Activated naive CD8-positive, alpha-beta T cell treated with anti-CD3 and anti-CD28 coated beads, Interleukin-2, amount 50 U/mL, for 16 hours (primary cell): Measurements from ENCODE around the gene THBS2.
"Not testable (repeated sequence)": the region's sequence is repeated elsewhere in the genome, so short reads cannot be mapped to it uniquely, and the experiment has no call there.

Experiments
- DNase-seq: peaks from one replicate; pipeline ENCODE4 v3.0.0-alpha.2; 2020; ENCODE audit warnings: low read depth, low spot score

The THBS2 gene

DNA sequence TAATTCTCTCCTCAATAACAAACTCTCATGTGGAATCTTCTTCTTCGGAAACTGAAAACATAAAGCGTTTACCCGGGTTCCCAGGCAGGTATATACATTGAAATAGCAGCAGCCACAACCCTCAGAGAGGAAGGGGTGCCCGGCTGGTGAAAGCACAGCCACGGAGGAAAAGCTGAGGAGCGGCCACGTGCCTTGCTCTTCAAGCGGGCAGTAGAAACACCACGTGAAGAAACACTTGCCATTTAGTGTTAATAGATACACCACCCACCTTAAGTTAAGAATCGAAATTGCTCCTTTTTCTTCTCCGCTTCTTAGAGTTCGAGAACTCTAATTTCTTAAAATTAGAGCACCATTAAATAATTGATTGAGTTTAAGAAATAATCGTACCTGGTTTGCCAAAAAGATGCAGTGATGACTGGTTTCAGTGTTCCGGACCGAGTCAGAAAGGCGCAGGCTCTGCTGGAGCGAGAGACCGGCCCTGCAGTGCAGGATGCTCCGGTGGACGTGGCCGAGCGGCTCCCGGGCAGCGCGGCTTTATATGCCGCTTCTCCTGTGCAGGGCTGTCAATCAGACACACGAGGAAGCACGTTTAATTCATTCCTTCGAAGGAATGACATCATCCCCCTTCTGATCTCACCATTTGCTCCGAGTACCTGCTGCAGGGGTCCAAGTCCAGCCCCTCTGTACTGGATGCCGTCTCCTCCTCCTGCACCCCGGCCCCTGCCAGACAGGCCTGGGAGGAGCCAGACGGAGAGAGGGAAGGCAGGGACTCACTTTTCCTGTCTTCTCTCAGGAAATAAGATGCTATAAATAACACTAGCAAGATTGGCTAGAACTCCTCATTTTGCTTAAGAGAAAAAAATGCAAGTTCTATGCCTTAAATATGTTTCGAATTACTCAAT, at the start of gene THBS2:
Gene THBS2, minus strand, starts transcription at position 510 of the 902 bp plus-strand sequence. CDS start 3,062 bp downstream, outside the sequence.
- DNase-seq: no peak

DNA sequence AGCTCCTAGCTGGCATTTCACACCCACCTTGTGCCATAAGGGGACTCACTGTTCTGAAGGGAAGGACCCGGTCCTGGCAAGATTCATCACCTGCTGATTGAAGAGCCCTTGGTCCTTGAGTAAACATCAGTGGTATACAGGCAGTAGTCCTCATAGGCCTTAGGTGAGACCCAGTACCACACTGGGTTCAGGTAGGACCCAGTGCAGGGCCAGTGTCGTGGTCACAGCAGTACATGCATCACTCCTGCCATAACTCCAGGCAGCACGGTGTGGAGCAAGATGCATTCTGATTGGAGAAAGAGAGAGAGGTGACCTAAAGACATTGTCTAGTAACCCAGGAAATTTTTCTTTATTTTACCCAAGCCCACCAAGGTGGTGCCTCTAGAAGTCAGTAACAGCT, 49.1 kb upstream of the THBS2 start:
- DNase-seq: no peak

GRCh38 chr6:169302255-169302654, 48.6 kb upstream of the THBS2 start:
- DNase-seq: no peak

GRCh38 chr6:169300916-169301315, 47.3 kb upstream of the THBS2 start:
- no peak for DNase-seq

- DNase-seq: not testable (repeated sequence)
Observed at GRCh38 chr6:169298626-169299025, 45.0 kb upstream of the THBS2 start.

DNA sequence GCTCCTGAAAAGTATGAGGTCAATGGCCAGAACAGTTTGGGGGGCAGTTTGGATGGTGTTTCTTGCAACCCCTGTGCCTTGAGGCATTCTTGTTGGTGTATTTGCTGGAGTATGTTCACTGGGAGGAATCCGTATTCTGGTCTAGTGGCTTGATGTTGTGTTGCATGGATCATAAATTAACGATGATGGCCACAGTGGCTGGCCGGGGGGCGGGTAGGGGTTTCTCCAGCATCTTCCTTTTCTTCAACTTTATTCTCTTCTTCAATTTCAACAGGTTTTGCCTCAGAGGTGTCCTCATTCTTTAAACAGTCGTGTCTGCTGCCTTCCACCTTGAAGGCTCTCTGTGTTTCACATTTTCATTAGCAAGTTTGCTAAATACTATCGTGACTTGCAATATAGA, 43.0 kb upstream of the THBS2 start:
- DNase-seq: no peak

GRCh38 chr6:169296170-169296569, 42.5 kb upstream of the THBS2 start:
- no peak for DNase-seq

DNA sequence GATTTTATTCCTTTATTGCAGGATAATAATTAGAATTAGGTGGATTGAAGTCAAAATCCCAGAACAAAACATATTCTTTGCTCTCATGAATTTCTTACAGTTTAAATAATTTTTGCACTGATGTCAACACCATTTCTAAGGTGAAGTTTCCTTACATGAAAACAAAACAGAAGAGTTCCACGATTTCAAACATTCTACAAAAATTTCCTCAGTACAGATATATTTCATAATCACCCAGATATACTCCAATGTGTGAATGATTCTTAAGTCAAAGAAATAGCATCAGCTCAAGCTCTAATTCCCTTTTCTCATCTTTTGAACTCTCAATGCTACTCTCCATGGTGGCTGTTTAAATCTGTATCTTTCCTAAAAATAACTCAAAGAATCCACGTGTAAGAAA, 39.5 kb upstream of the THBS2 start:
- no peak for DNase-seq

- DNase-seq: no peak
Observed at GRCh38 chr6:169292338-169293124, 38.9 kb upstream of the THBS2 start.

DNA sequence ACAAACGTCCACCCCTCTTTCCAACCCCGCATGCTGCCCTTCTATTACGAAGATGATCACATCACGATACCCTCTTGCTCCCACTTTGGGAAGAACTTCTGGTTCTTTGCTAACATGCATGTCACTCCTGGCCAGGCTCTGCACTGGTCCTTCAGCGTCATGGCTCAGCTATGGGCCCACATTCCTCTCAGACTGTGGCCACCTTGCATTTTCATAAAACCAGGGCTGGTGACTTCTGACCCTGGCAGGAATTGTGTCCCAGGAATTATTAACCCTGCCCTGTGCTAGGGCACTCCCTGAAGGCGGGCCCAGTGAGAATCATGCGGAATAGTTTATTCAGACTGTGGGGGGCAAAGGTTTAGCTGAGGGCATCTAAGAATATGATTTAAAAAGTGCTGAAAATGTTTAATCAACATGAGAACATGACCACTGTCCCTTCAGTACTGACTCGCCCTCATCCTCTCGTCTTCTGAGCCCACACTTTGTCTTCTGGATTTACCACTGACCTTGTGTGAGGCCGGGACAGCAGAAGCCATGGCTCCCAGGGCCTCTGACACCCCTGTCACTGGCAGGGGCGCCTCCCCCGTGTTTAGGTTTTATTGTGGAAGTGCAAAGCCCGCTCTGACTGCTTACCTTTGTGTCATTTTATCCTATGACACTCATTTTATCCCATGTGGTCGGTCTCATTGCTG, 38.1 kb upstream of the THBS2 start:
- DNase-seq: no peak

GRCh38 chr6:169291148-169291547, 37.5 kb upstream of the THBS2 start:
- DNase-seq: no peak

- DNase-seq: no peak
Observed at GRCh38 chr6:169289619-169290339, 36.1 kb upstream of the THBS2 start.

DNA sequence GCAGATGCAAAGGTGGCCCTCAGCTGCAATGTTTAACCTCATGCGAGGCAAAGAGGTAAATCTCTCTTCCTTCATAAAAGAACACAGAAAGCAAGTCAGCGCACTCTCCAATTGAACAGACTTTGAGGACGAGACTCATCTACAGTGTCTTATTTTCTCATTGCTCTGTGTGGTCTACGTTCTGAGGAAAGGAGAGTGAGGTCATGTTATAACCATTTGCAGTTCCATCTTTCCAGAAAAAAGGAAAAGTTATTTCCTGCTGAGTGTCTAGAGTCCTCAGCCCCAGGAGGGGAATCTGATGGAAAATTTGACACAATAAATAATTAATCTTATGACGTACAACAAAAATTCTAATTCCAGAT, 35.6 kb upstream of the THBS2 start:
- DNase-seq: no peak

- no peak for DNase-seq
Observed at GRCh38 chr6:169288591-169288990, 34.9 kb upstream of the THBS2 start.

DNA sequence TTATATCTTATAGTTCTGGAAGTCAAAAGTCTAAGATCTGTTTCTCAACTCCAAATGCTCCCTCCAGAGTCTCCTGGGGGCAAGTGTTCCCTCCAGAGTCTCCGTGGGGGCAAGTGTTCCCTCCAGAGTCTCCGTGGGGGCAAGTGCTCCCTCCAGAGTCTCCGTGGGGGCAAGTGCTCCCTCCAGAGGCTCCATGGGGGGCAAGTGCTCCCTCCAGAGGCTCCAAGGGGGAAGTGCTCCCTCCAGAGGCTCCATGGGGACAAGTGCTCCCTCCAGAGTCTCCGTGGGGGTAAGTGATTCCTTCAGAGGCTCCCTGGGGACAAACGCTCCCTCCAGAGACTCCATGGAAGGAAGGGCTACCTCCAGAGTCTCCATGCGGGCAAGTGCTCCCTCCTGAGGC, 34.0 kb upstream of the THBS2 start:
- no peak for DNase-seq

DNA sequence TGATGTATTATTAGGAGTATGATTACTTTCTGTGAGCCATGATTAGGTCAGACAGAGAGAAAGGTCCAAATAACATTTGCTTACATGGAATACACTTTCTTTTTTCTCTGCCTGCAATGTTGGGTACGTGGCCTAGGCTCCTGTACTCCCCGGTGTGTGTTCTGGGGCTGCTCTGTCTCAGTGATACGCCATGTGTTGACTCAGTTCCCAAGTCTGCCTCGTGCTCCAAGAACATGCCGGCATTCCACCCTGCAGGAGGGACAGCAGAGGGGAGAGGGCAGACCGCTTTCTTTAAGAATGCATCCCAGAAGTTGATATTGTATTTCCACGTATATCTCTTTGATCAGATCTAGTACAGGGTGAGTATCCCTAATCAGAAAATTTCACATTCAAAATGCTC, 33.3 kb upstream of the THBS2 start:
- no peak for DNase-seq

DNA sequence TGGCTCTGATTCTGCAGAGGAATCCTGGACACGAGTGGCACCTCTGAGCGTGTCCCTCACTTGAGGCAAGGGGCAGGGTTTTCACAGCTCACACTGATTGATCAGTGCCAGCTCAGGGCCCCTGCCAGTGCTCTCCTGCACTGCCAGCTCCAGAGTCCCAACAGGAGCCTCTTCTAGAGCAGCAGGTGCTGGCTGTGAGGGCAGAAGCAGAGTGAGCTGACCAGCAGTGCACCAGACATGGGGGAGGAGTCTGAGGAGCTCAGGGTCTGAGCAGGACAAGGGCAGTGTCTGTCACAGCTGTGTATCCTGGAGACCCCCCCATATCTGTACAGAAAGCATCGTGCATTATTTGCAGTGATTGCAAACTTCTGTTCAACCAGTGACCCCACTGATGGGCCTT, 31.5 kb upstream of the THBS2 start:
- no peak for DNase-seq

DNA sequence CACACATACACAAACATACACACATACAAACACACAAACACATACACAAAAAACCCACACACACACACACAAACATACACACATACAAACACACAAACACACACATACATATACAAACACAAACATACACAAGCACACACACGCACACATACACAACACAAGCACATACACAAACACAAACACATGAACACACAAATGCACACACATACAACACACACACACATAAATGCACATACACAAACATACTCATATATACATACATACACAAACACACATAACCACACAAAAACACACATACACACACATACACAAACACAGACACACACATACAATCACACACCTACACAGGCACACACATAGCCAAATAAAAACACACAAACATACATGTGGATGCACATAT, 30.3 kb upstream of the THBS2 start:
- DNase-seq: no peak

DNA sequence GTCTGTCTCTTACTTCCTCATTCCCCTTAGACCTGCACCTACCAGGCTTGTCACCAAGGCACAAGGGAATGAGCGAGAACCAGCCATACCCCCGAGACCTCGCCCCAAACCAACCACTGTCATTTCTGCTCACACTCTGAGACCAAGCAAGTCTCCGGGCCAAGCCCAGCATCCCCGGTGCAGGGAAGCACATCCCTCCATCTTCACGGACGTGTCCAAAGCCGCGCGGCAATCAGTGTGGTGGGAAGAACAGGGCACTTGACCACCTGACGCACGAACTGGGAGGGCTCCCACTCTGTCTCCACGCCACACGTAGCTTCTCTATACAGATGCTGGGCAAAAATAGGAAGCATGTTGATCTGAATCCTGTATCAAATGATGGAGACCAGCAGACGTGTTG, 28.4 kb upstream of the THBS2 start:
- DNase-seq: no peak

DNA sequence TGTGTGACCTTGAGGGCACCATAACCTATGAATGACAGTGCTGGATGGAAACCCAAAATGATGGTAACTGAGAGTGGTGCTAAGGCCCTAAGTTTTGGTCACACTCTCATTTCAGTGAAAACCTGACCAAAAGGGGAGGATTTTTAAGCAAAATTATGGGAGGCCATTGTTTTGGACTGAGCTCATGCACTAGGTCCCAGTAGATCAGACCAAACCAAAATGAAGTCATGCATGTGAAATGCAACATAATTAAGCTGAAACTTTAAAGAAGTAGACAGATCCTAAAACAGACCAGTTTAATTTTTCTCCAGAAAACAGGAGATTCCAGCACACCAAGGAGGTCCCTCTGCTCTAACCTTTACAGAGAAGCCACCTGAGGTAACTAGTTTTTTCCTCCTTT, 24.0 kb upstream of the THBS2 start:
- no peak for DNase-seq

- no peak for DNase-seq
Observed at GRCh38 chr6:169274781-169275180, 21.1 kb upstream of the THBS2 start.

GRCh38 chr6:169273511-169273910, 19.9 kb upstream of the THBS2 start:
- DNase-seq: no peak
